ENCODE measurements around the gene FFAR2.
"Not testable (repeated sequence)": the region's sequence is repeated elsewhere in the genome, so short reads cannot be mapped to it uniquely, and the experiment has no call there.

FFAR2 gene

GRCh38 chr19:35410487-35410886, 37.6 kb upstream of the FFAR2 start:
- Mint-ChIP-seq H3K36me3 (ENCODE audit: insufficient read depth) (no peaks in the 10 kb centered on the region), H3K27me3 (peaks cover 27% of the 10 kb centered on the region)

GRCh38 chr19:35414442-35414841, 33.6 kb upstream of the FFAR2 start:
- Mint-ChIP-seq H3K4me1 (no peaks in the 10 kb centered on the region), H3K27ac (ENCODE audit: low read depth) (no peak overlapping the region), H3K27me3 (peaks cover 42% of the 10 kb centered on the region), H3K4me3 (no peak overlapping the region), H3K9me3 (no peaks in the 10 kb centered on the region), H3K36me3 (ENCODE audit: insufficient read depth) (no peaks in the 10 kb centered on the region)
- DNase-seq (ENCODE audit: low spot score in 2 of 2): no peak
- ATAC-seq (replicated peaks; ENCODE audit: extremely low read depth, poor library complexity, severe bottlenecking): no peak

More at GRCh38 chr19:35410487-35410886, 37.6 kb upstream of the FFAR2 start:
- Mint-ChIP-seq H3K4me1 (no peaks in the 10 kb centered on the region), H3K4me3 (no peak overlapping the region), H3K9me3 (no peaks in the 10 kb centered on the region), H3K27ac (ENCODE audit: low read depth) (no peak overlapping the region)
- no peak for DNase-seq (ENCODE audit: low spot score in 2 of 2)
- ATAC-seq (replicated peaks; ENCODE audit: extremely low read depth, poor library complexity, severe bottlenecking): no peak

GRCh38 chr19:35416331-35416730, 31.7 kb upstream of the FFAR2 start:
- Mint-ChIP-seq H3K36me3 (ENCODE audit: insufficient read depth) (peaks cover 1% of the 10 kb centered on the region), H3K27me3 (peaks cover 42% of the 10 kb centered on the region), H3K27ac (ENCODE audit: low read depth) (no peak overlapping the region), H3K4me1 (no peaks in the 10 kb centered on the region), H3K4me3 (no peak overlapping the region), H3K9me3 (no peaks in the 10 kb centered on the region)
- ATAC-seq (replicated peaks; ENCODE audit: extremely low read depth, poor library complexity, severe bottlenecking) (no peak), DNase-seq (ENCODE audit: low spot score in 2 of 2) (no peak)

- Mint-ChIP-seq H3K27ac (ENCODE audit: low read depth) (no peak overlapping the region), H3K9me3 (no peaks in the 10 kb centered on the region), H3K4me3 (no peak overlapping the region), H3K36me3 (ENCODE audit: insufficient read depth) (peaks cover 1% of the 10 kb centered on the region), H3K4me1 (no peaks in the 10 kb centered on the region), H3K27me3 (peaks cover 42% of the 10 kb centered on the region)
- DNase-seq (ENCODE audit: low spot score in 2 of 2) (no peak), ATAC-seq (replicated peaks; ENCODE audit: extremely low read depth, poor library complexity, severe bottlenecking) (no peak)
Measured at GRCh38 chr19:35417278-35417677, 30.8 kb upstream of the FFAR2 start.

GRCh38 chr19:35417713-35418534, 30.1 kb upstream of the FFAR2 start:
- no peak for DNase-seq (ENCODE audit: low spot score in 2 of 2)
- Mint-ChIP-seq H3K27ac (ENCODE audit: low read depth) (peak overlapping the region; percentile 35), H3K27me3 (peaks cover 39% of the 10 kb centered on the region), H3K36me3 (ENCODE audit: insufficient read depth) (peaks cover 1% of the 10 kb centered on the region), H3K4me1 (no peaks in the 10 kb centered on the region), H3K4me3 (no peak overlapping the region), H3K9me3 (no peaks in the 10 kb centered on the region)
- ATAC-seq (replicated peaks; ENCODE audit: extremely low read depth, poor library complexity, severe bottlenecking): no peak

- H3K36me3 Mint-ChIP-seq (ENCODE audit: insufficient read depth): peaks cover 1% of the 10 kb centered on the region
- no peaks in the 10 kb centered on the region for H3K4me1 Mint-ChIP-seq
- no peaks in the 10 kb centered on the region for H3K9me3 Mint-ChIP-seq
- H3K27ac Mint-ChIP-seq (ENCODE audit: low read depth): no peak overlapping the region
- no peak for ATAC-seq (replicated peaks; ENCODE audit: extremely low read depth, poor library complexity, severe bottlenecking)
- H3K27me3 Mint-ChIP-seq: peaks cover 34% of the 10 kb centered on the region
- DNase-seq (ENCODE audit: low spot score in 2 of 2): no peak
- H3K4me3 Mint-ChIP-seq: no peak overlapping the region
Measured at GRCh38 chr19:35419046-35419445, 29.0 kb upstream of the FFAR2 start.

- ATAC-seq (replicated peaks; ENCODE audit: extremely low read depth, poor library complexity, severe bottlenecking) (no peak), DNase-seq (ENCODE audit: low spot score in 2 of 2) (no peak)
- H3K27ac Mint-ChIP-seq (ENCODE audit: low read depth): no peak overlapping the region
- H3K9me3 Mint-ChIP-seq: no peaks in the 10 kb centered on the region
- H3K36me3 Mint-ChIP-seq (ENCODE audit: insufficient read depth): peaks cover 1% of the 10 kb centered on the region
- H3K27me3 Mint-ChIP-seq: peaks cover 39% of the 10 kb centered on the region
- no peak overlapping the region for H3K4me3 Mint-ChIP-seq
- no peaks in the 10 kb centered on the region for H3K4me1 Mint-ChIP-seq
Measured at GRCh38 chr19:35419805-35420204, 28.3 kb upstream of the FFAR2 start.

GRCh38 chr19:35421362-35421761, 26.7 kb upstream of the FFAR2 start:
- Mint-ChIP-seq H3K27ac (ENCODE audit: low read depth) (no peak overlapping the region), H3K4me1 (no peaks in the 10 kb centered on the region), H3K27me3 (peaks cover 27% of the 10 kb centered on the region), H3K4me3 (no peak overlapping the region), H3K36me3 (ENCODE audit: insufficient read depth) (peaks cover 1% of the 10 kb centered on the region), H3K9me3 (no peaks in the 10 kb centered on the region)
- DNase-seq (ENCODE audit: low spot score in 2 of 2): no peak
- no peak for ATAC-seq (replicated peaks; ENCODE audit: extremely low read depth, poor library complexity, severe bottlenecking)

- not testable (repeated sequence) for DNase-seq (ENCODE audit: low spot score in 2 of 2); H3K4me3 Mint-ChIP-seq; H3K4me1 Mint-ChIP-seq; H3K36me3 Mint-ChIP-seq (ENCODE audit: insufficient read depth); H3K9me3 Mint-ChIP-seq; ATAC-seq (replicated peaks; ENCODE audit: extremely low read depth, poor library complexity, severe bottlenecking); H3K27me3 Mint-ChIP-seq; H3K27ac Mint-ChIP-seq (ENCODE audit: low read depth)
Measured at GRCh38 chr19:35423406-35423805, 24.7 kb upstream of the FFAR2 start.

GRCh38 chr19:35425682-35426081, 22.4 kb upstream of the FFAR2 start:
- Mint-ChIP-seq H3K4me1 (peaks cover 3% of the 10 kb centered on the region), H3K4me3 (no peak overlapping the region), H3K36me3 (ENCODE audit: insufficient read depth) (peaks cover 1% of the 10 kb centered on the region), H3K9me3 (peaks cover 3% of the 10 kb centered on the region), H3K27me3 (peaks cover 20% of the 10 kb centered on the region), H3K27ac (ENCODE audit: low read depth) (no peak overlapping the region)
- DNase-seq (ENCODE audit: low spot score in 2 of 2) (no peak), ATAC-seq (replicated peaks; ENCODE audit: extremely low read depth, poor library complexity, severe bottlenecking) (no peak)

GRCh38 chr19:35427187-35427586, 20.9 kb upstream of the FFAR2 start:
- Mint-ChIP-seq H3K27ac (ENCODE audit: low read depth) (no peak overlapping the region), H3K4me1 (peaks cover 6% of the 10 kb centered on the region), H3K27me3 (peaks cover 30% of the 10 kb centered on the region), H3K4me3 (no peak overlapping the region), H3K36me3 (ENCODE audit: insufficient read depth) (no peaks in the 10 kb centered on the region), H3K9me3 (peaks cover 15% of the 10 kb centered on the region)
- no peak for DNase-seq (ENCODE audit: low spot score in 2 of 2)
- no peak for ATAC-seq (replicated peaks; ENCODE audit: extremely low read depth, poor library complexity, severe bottlenecking)

GRCh38 chr19:35429698-35430408, 18.2 kb upstream of the FFAR2 start:
- DNase-seq (ENCODE audit: low spot score in 2 of 2): no peak
- ATAC-seq (replicated peaks; ENCODE audit: extremely low read depth, poor library complexity, severe bottlenecking): no peak
- no peak overlapping the region for H3K4me3 Mint-ChIP-seq
- no peak overlapping the region for H3K27ac Mint-ChIP-seq (ENCODE audit: low read depth)
- H3K36me3 Mint-ChIP-seq (ENCODE audit: insufficient read depth): no peaks in the 10 kb centered on the region
- peaks cover 15% of the 10 kb centered on the region for H3K9me3 Mint-ChIP-seq
- peaks cover 6% of the 10 kb centered on the region for H3K4me1 Mint-ChIP-seq
- peaks cover 33% of the 10 kb centered on the region for H3K27me3 Mint-ChIP-seq

Data from central memory CD8-positive, alpha-beta T cell (primary cell).